RWPE2 (cell line): Measurements from ENCODE around the gene TM9SF3.

Experiments
- ATAC-seq: fragments of 200-7000 bp; cut with Tn5 transposase; 3 replicates; pipeline ENCODE4 v1.9.1; 2021; ENCODE audit warnings: low read depth
- DNase-seq: peaks from one replicate; pipeline ENCODE4 v3.0.0-alpha.2; 2020; ENCODE audit warnings: low spot score
- H3K27ac ChIP-seq: fragments of 450-650 bp; 2 replicates; pipeline ENCODE4 v1.5.1; 2017; ENCODE audit warnings: mild to moderate bottlenecking; ENCODE audit not compliant: poor library complexity, severe bottlenecking
- H3K27me3 ChIP-seq: fragments of 250-450 bp; sonication (Bioruptor Pico); 2 replicates; pipeline ENCODE4 v1.5.1; 2021; ENCODE audit warnings: mild to moderate bottlenecking, moderate library complexity; ENCODE audit not compliant: insufficient read depth, poor library complexity, severe bottlenecking
- H3K36me3 ChIP-seq: fragments of 250-450 bp; sonication (Bioruptor Pico); 2 replicates; pipeline ENCODE4 v1.5.1; 2020; ENCODE audit warnings: low read depth, mild to moderate bottlenecking, moderate library complexity
- H3K4me1 ChIP-seq: fragments of 250-450 bp; sonication (Bioruptor Pico); 2 replicates; pipeline ENCODE4 v1.5.1; 2021; ENCODE audit warnings: mild to moderate bottlenecking, moderate library complexity; ENCODE audit not compliant: insufficient read depth, poor library complexity, severe bottlenecking
- H3K4me3 ChIP-seq: fragments of 250-450 bp; sonication (Bioruptor Pico); 2 replicates; pipeline ENCODE4 v1.5.1; 2021; ENCODE audit warnings: mild to moderate bottlenecking, moderate library complexity; ENCODE audit not compliant: severe bottlenecking
- H3K9me3 ChIP-seq: fragments of 250-450 bp; sonication (Bioruptor Pico); 2 replicates; pipeline ENCODE4 v1.5.1; 2021; ENCODE audit warnings: mild to moderate bottlenecking, moderate library complexity; ENCODE audit not compliant: severe bottlenecking
- TF ChIP-seq, protein P1 (sequence below): fragments of 450-650 bp; IDR thresholded peaks from one replicate; pipeline ENCODE4 v1.5.1; 2017; ENCODE audit warnings: mild to moderate bottlenecking, moderate library complexity; ENCODE audit not compliant: poor library complexity, severe bottlenecking

Gene TM9SF3

GRCh38 chr10:96584035-96584434 is 2.8 kb downstream of the TM9SF3 start:
- Histone ChIP-seq H3K27ac (no peak overlapping the region), H3K4me1 (peaks cover 23% of the 10 kb centered on the region), H3K36me3 (peaks cover 25% of the 10 kb centered on the region), H3K9me3 (no peaks in the 10 kb centered on the region), H3K27me3 (no peaks in the 10 kb centered on the region), H3K4me3 (no peak overlapping the region)
- TF ChIP-seq, protein P1, sequence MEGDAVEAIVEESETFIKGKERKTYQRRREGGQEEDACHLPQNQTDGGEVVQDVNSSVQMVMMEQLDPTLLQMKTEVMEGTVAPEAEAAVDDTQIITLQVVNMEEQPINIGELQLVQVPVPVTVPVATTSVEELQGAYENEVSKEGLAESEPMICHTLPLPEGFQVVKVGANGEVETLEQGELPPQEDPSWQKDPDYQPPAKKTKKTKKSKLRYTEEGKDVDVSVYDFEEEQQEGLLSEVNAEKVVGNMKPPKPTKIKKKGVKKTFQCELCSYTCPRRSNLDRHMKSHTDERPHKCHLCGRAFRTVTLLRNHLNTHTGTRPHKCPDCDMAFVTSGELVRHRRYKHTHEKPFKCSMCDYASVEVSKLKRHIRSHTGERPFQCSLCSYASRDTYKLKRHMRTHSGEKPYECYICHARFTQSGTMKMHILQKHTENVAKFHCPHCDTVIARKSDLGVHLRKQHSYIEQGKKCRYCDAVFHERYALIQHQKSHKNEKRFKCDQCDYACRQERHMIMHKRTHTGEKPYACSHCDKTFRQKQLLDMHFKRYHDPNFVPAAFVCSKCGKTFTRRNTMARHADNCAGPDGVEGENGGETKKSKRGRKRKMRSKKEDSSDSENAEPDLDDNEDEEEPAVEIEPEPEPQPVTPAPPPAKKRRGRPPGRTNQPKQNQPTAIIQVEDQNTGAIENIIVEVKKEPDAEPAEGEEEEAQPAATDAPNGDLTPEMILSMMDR = no peak
- DNase-seq (no peak), ATAC-seq (no peak)

DNA sequence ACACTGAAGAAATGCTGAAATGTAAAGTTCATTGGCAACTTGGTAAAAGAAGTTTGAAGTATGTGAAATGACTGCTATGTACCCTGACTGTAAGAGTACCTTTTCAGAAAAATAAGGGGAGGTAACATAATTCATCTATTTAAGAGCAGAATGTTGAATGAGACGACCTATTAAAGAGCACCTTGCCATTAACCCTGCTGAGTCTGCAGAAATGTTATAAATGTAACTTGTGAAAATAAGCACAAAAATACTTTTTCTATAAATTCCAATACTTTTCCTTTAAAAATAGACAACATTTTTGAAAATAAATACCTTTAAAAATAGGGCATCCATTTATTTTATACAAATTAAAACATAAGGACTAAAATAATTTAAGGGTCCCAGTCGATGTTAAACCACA is 7.7 kb downstream of the TM9SF3 start:
- H3K4me3 ChIP-seq = no peak overlapping the region
- no peaks in the 10 kb centered on the region for H3K27me3 ChIP-seq
- DNase-seq (no peak), ATAC-seq (no peak)
- TF ChIP-seq, protein P1 = no peak
- H3K9me3 ChIP-seq = no peaks in the 10 kb centered on the region
- peaks cover 40% of the 10 kb centered on the region for H3K36me3 ChIP-seq
- H3K27ac ChIP-seq = no peak overlapping the region
- H3K4me1 ChIP-seq = peaks cover 8% of the 10 kb centered on the region

DNA sequence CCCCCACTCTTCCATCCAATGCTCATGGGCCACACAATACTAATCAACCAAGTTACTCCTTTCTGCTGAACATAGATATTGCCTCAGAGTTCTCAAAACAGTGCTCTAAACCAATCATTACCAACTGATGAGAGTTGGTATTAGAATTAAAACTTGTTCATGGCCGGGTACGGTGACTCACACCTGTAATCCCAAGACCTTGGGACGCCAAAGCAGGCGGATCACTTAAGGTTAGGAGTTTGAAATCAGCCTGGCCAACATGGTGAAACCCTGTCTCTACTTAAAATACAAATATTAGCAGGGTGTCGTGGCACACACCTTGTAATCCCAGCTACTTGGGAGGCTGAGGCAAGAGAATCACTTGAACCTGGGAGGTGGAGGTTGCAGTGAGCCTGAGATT is 8.2 kb downstream of the TM9SF3 start:
- H3K27me3 ChIP-seq = no peaks in the 10 kb centered on the region
- DNase-seq (no peak), ATAC-seq (no peak)
- H3K4me3 ChIP-seq = no peak overlapping the region
- no peak overlapping the region for H3K27ac ChIP-seq
- H3K36me3 ChIP-seq = peaks cover 42% of the 10 kb centered on the region
- TF ChIP-seq, protein P1 = no peak
- H3K9me3 ChIP-seq = no peaks in the 10 kb centered on the region
- peaks cover 6% of the 10 kb centered on the region for H3K4me1 ChIP-seq

DNA sequence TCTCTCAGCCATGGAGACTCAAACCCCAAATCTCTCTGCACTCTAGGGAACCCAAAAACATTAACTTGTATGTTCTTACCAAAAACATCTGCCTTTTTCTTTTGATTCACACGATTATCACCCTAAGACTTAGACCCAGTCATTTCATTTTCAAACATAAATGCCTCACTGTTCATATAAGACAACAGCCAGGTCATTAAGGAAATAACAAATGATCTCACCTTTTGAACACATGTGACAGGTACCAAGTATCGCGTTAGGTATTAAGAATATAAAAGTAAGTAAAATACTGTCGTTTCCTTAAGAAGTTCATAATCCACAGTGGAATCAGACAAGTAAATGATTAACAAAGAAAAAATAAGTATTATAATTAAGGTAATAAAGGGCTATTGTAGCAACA is 8.8 kb downstream of the TM9SF3 start:
- peaks cover 6% of the 10 kb centered on the region for H3K4me1 ChIP-seq
- peaks cover 48% of the 10 kb centered on the region for H3K36me3 ChIP-seq
- TF ChIP-seq, protein P1 = no peak
- no peak overlapping the region for H3K4me3 ChIP-seq
- ATAC-seq (no peak), DNase-seq (no peak)
- no peaks in the 10 kb centered on the region for H3K27me3 ChIP-seq
- no peak overlapping the region for H3K27ac ChIP-seq
- no peaks in the 10 kb centered on the region for H3K9me3 ChIP-seq

DNA sequence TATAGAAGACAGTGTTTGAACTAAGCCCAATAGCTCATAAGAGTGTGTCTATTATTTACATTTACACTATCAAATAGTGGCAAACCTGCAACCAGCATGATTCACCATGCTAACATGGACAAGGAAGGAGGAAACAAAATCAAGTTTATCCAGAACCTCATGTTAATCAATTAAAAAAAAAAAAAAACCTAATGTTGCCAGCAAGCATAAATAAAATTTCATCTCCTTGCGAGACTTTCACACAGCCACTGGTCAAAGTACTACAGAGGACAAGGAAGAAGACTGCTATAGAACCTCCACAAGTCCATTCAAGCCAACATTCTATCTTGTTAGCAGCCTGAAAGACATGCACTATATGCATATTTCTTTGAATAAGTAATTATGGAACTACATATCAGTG is 9.7 kb downstream of the TM9SF3 start:
- peaks cover 6% of the 10 kb centered on the region for H3K4me1 ChIP-seq
- DNase-seq = no peak
- peaks cover 52% of the 10 kb centered on the region for H3K36me3 ChIP-seq
- H3K4me3 ChIP-seq = no peak overlapping the region
- no peak for ATAC-seq
- no peaks in the 10 kb centered on the region for H3K27me3 ChIP-seq
- H3K27ac ChIP-seq = no peak overlapping the region
- TF ChIP-seq, protein P1 = no peak
- no peaks in the 10 kb centered on the region for H3K9me3 ChIP-seq
